NCI-H524 (cell line): Measurements from ENCODE around the gene RNF7.
"Not testable (repeated sequence)": the region's sequence is repeated elsewhere in the genome, so short reads cannot be mapped to it uniquely, and the experiment has no call there.

ENCODE experiments used
- DNase-seq, 2 experiments: peaks; one replicate each; lab custom pipeline; 2025; lab: John Stamatoyannopoulos, UW

The RNF7 gene

GRCh38 chr3:141782386-141782932, 44.4 kb downstream of the RNF7 start:
- DNase-seq, result peak in 1 of 2 experiments; percentile 27

GRCh38 chr3:141783632-141784031, 45.5 kb downstream of the RNF7 start:
- DNase-seq, result no peak

GRCh38 chr3:141784096-141784495, 46.0 kb downstream of the RNF7 start:
- DNase-seq, result no peak

- no peak for DNase-seq
Observed at GRCh38 chr3:141784531-141784930, 46.4 kb downstream of the RNF7 start.

- DNase-seq, result no peak
Observed at GRCh38 chr3:141788149-141788548, 50.1 kb downstream of the RNF7 start.

- not testable (repeated sequence) for DNase-seq
Observed at GRCh38 chr3:141788750-141789149, 50.7 kb downstream of the RNF7 start.

GRCh38 chr3:141789281-141789680, 51.2 kb downstream of the RNF7 start:
- DNase-seq, result peak in 1 of 2 experiments; percentile 13

GRCh38 chr3:141790171-141790570, 52.1 kb downstream of the RNF7 start:
- DNase-seq, result no peak

- DNase-seq, result no peak
Observed at GRCh38 chr3:141792495-141792894, 54.4 kb downstream of the RNF7 start.

- no peak for DNase-seq
Observed at GRCh38 chr3:141793476-141794260, 55.6 kb downstream of the RNF7 start.

GRCh38 chr3:141795276-141795675, 57.2 kb downstream of the RNF7 start:
- no peak for DNase-seq

- DNase-seq, result no peak
Observed at GRCh38 chr3:141795741-141796080, 57.6 kb downstream of the RNF7 start.

GRCh38 chr3:141796081-141796888, 58.2 kb downstream of the RNF7 start:
- DNase-seq, result peak in 1 of 2 experiments; percentile 34
